ENCODE measurements around the gene GGT6. TPM values are rescaled to one million over a fixed set of nuclear protein-coding genes. Genes with fewer than 3 reads are reported as not detected.
"Not testable (repeated sequence)": the region's sequence is repeated elsewhere in the genome, so short reads cannot be mapped to it uniquely, and the experiment has no call there.

The GGT6 gene
- total RNA-seq, 2 experiments from 2014 or later: not detected

GRCh38 chr17:4587803-4588202 is 27.4 kb upstream of the GGT6 start:
- peaks cover 43% of the 10 kb centered on the region for H3K27me3 Mint-ChIP-seq
- H3K4me3 Mint-ChIP-seq: no peak overlapping the region
- H3K9me3 Mint-ChIP-seq (ENCODE audit: low read depth): no peaks in the 10 kb centered on the region
- no peak for DNase-seq
- ATAC-seq: no peak
- no peaks in the 10 kb centered on the region for H3K36me3 Mint-ChIP-seq
- no peak overlapping the region for H3K27ac Mint-ChIP-seq
- CTCF ChIA-PET: interaction anchor here (1.3 kb wide), 1 partner anchor 23 kb away, joined by 4 read pairs; no protein-coding TSS in a partner anchor
- peaks cover 3% of the 10 kb centered on the region for H3K4me1 Mint-ChIP-seq

GRCh38 chr17:4587195-4587594 is 26.8 kb upstream of the GGT6 start:
- CTCF ChIA-PET: interaction anchor here (0.7 to 1.5 kb wide), 3 partner anchors 13 to 22 kb away, joined by 3 to 6 read pairs (median 4); no protein-coding TSS in a partner anchor
- Mint-ChIP-seq H3K4me1 (peaks cover 3% of the 10 kb centered on the region), H3K4me3 (no peak overlapping the region), H3K27me3 (peaks cover 49% of the 10 kb centered on the region), H3K36me3 (no peaks in the 10 kb centered on the region), H3K27ac (no peak overlapping the region), H3K9me3 (ENCODE audit: low read depth) (no peaks in the 10 kb centered on the region)
- DNase-seq: no peak
- no peak for ATAC-seq

GRCh38 chr17:4586043-4586442 is 25.7 kb upstream of the GGT6 start:
- ATAC-seq (no peak), DNase-seq (no peak)
- CTCF ChIA-PET: interaction anchor here (1.5 kb wide), 1 partner anchor 19 kb away, joined by 6 read pairs; no protein-coding TSS in a partner anchor
- H3K4me3 Mint-ChIP-seq: no peak overlapping the region
- H3K4me1 Mint-ChIP-seq: peaks cover 3% of the 10 kb centered on the region
- H3K36me3 Mint-ChIP-seq: no peaks in the 10 kb centered on the region
- H3K27me3 Mint-ChIP-seq: peaks cover 60% of the 10 kb centered on the region
- no peaks in the 10 kb centered on the region for H3K9me3 Mint-ChIP-seq (ENCODE audit: low read depth)
- H3K27ac Mint-ChIP-seq: no peak overlapping the region

GRCh38 chr17:4585638-4585994 is 25.2 kb upstream of the GGT6 start:
- no peak overlapping the region for H3K4me3 Mint-ChIP-seq
- CTCF ChIA-PET: no interaction called here
- no peak overlapping the region for H3K27ac Mint-ChIP-seq
- H3K4me1 Mint-ChIP-seq: peaks cover 3% of the 10 kb centered on the region
- peaks cover 60% of the 10 kb centered on the region for H3K27me3 Mint-ChIP-seq
- no peaks in the 10 kb centered on the region for H3K9me3 Mint-ChIP-seq (ENCODE audit: low read depth)
- ATAC-seq: no peak
- H3K36me3 Mint-ChIP-seq: no peaks in the 10 kb centered on the region
- DNase-seq: no peak

GRCh38 chr17:4584917-4585637 is 24.7 kb upstream of the GGT6 start:
- H3K4me3 Mint-ChIP-seq: no peak overlapping the region
- H3K4me1 Mint-ChIP-seq: peaks cover 3% of the 10 kb centered on the region
- no peak for DNase-seq
- no peak for ATAC-seq
- H3K36me3 Mint-ChIP-seq: no peaks in the 10 kb centered on the region
- H3K27ac Mint-ChIP-seq: no peak overlapping the region
- no peaks in the 10 kb centered on the region for H3K9me3 Mint-ChIP-seq (ENCODE audit: low read depth)
- peaks cover 55% of the 10 kb centered on the region for H3K27me3 Mint-ChIP-seq
- CTCF ChIA-PET: interaction anchor here (1.9 kb wide), 1 partner anchor 18 kb away, joined by 9 read pairs; no protein-coding TSS in a partner anchor

- peaks cover 3% of the 10 kb centered on the region for H3K4me1 Mint-ChIP-seq
- H3K27me3 Mint-ChIP-seq: peaks cover 55% of the 10 kb centered on the region
- H3K4me3 Mint-ChIP-seq: peak within 1 kb of the TSS; percentile 11
- DNase-seq (no peak), ATAC-seq (peak; percentile 63)
- no peaks in the 10 kb centered on the region for H3K9me3 Mint-ChIP-seq (ENCODE audit: low read depth)
- no peaks in the 10 kb centered on the region for H3K36me3 Mint-ChIP-seq
- no peak within 1 kb of the TSS for H3K27ac Mint-ChIP-seq
- CTCF ChIA-PET: interaction anchor here (1.1 to 1.9 kb wide), 3 partner anchors 11 to 42 kb away, joined by 3 to 9 read pairs (median 3); no protein-coding TSS in a partner anchor
These were observed 23.9 kb upstream of the GGT6 start, which contains the start of gene SMTNL2 for GRCh38 chr17:4584101-4584916. TSS of gene SMTNL2 (plus strand) at chr17:4584529. CDS start at chr17:4584606, 77 bp downstream.

GRCh38 chr17:4583782-4584100 is 23.4 kb upstream of the GGT6 start:
- DNase-seq (no peak), ATAC-seq (peak; percentile 39)
- peak overlapping the region; percentile 11 for H3K4me3 Mint-ChIP-seq
- H3K9me3 Mint-ChIP-seq (ENCODE audit: low read depth): no peaks in the 10 kb centered on the region
- CTCF ChIA-PET: interaction anchor here (1.1 to 1.9 kb wide), 3 partner anchors 10 to 43 kb away, joined by 3 to 9 read pairs (median 3); no protein-coding TSS in a partner anchor
- H3K27me3 Mint-ChIP-seq: peaks cover 55% of the 10 kb centered on the region
- no peaks in the 10 kb centered on the region for H3K36me3 Mint-ChIP-seq
- no peak overlapping the region for H3K27ac Mint-ChIP-seq
- H3K4me1 Mint-ChIP-seq: peaks cover 3% of the 10 kb centered on the region

- CTCF ChIA-PET: interaction anchor here (1.1 to 1.9 kb wide), 3 partner anchors 10 to 43 kb away, joined by 3 to 9 read pairs (median 3); no protein-coding TSS in a partner anchor
- no peaks in the 10 kb centered on the region for H3K36me3 Mint-ChIP-seq
- H3K27me3 Mint-ChIP-seq: peaks cover 55% of the 10 kb centered on the region
- DNase-seq (no peak), ATAC-seq (no peak)
- H3K4me3 Mint-ChIP-seq: no peak overlapping the region
- H3K4me1 Mint-ChIP-seq: peaks cover 3% of the 10 kb centered on the region
- H3K9me3 Mint-ChIP-seq (ENCODE audit: low read depth): no peaks in the 10 kb centered on the region
- no peak overlapping the region for H3K27ac Mint-ChIP-seq
These were observed 22.8 kb upstream of the GGT6 start for GRCh38 chr17:4583206-4583605.

- ATAC-seq: no peak
- DNase-seq: no peak
- H3K27me3 Mint-ChIP-seq: peaks cover 55% of the 10 kb centered on the region
- H3K4me1 Mint-ChIP-seq: peaks cover 3% of the 10 kb centered on the region
- no peak overlapping the region for H3K4me3 Mint-ChIP-seq
- H3K9me3 Mint-ChIP-seq (ENCODE audit: low read depth): no peaks in the 10 kb centered on the region
- CTCF ChIA-PET: interaction anchor here (0.6 kb wide), 1 partner anchor 68 kb away, joined by 3 read pairs; no protein-coding TSS in a partner anchor
- H3K36me3 Mint-ChIP-seq: no peaks in the 10 kb centered on the region
- H3K27ac Mint-ChIP-seq: no peak overlapping the region
These were observed 22.3 kb upstream of the GGT6 start for GRCh38 chr17:4582691-4583090.

- Mint-ChIP-seq H3K27me3 (peaks cover 51% of the 10 kb centered on the region), H3K9me3 (ENCODE audit: low read depth) (no peaks in the 10 kb centered on the region), H3K4me3 (no peak overlapping the region), H3K36me3 (no peaks in the 10 kb centered on the region), H3K4me1 (peaks cover 3% of the 10 kb centered on the region), H3K27ac (no peak overlapping the region)
- DNase-seq (no peak), ATAC-seq (no peak)
- CTCF ChIA-PET: interaction anchor here (0.6 kb wide), 1 partner anchor 69 kb away, joined by 3 read pairs; no protein-coding TSS in a partner anchor
These were observed 21.7 kb upstream of the GGT6 start for GRCh38 chr17:4582101-4582501.

- H3K27me3 Mint-ChIP-seq: peaks cover 36% of the 10 kb centered on the region
- DNase-seq (no peak), ATAC-seq (no peak)
- H3K36me3 Mint-ChIP-seq: no peaks in the 10 kb centered on the region
- H3K9me3 Mint-ChIP-seq (ENCODE audit: low read depth): no peaks in the 10 kb centered on the region
- CTCF ChIA-PET: interaction anchor here (0.8 kb wide), 1 partner anchor 13 kb away, joined by 3 read pairs; no protein-coding TSS in a partner anchor
- no peak overlapping the region for H3K27ac Mint-ChIP-seq
- no peak overlapping the region for H3K4me3 Mint-ChIP-seq
- peaks cover 3% of the 10 kb centered on the region for H3K4me1 Mint-ChIP-seq
These were observed 19.9 kb upstream of the GGT6 start for GRCh38 chr17:4580291-4580690.

GRCh38 chr17:4579678-4580077 is 19.3 kb upstream of the GGT6 start:
- no peak overlapping the region for H3K4me3 Mint-ChIP-seq
- CTCF ChIA-PET: no interaction called here
- peaks cover 33% of the 10 kb centered on the region for H3K27me3 Mint-ChIP-seq
- no peaks in the 10 kb centered on the region for H3K9me3 Mint-ChIP-seq (ENCODE audit: low read depth)
- peaks cover 3% of the 10 kb centered on the region for H3K4me1 Mint-ChIP-seq
- no peak for DNase-seq
- no peak for ATAC-seq
- no peak overlapping the region for H3K27ac Mint-ChIP-seq
- H3K36me3 Mint-ChIP-seq: no peaks in the 10 kb centered on the region

GRCh38 chr17:4578349-4578748 is 18.0 kb upstream of the GGT6 start:
- DNase-seq; H3K4me1 Mint-ChIP-seq; H3K36me3 Mint-ChIP-seq; H3K27ac Mint-ChIP-seq; H3K9me3 Mint-ChIP-seq (ENCODE audit: low read depth); ATAC-seq; CTCF ChIA-PET; H3K4me3 Mint-ChIP-seq: not testable (repeated sequence)
- peaks cover 27% of the 10 kb centered on the region for H3K27me3 Mint-ChIP-seq

All from activated CD8-positive, alpha-beta memory T cell treated with anti-CD3 and anti-CD28 coated beads, Interleukin-2, amount 10 ng/mL, durations not matched to agents 7 days and 5 days (primary cell).